Activated CD8-positive, alpha-beta memory T cell treated with anti-CD3 and anti-CD28 coated beads, Interleukin-2, amount 50 U/mL, for 48 hours (primary cell): ENCODE results near the gene LNP1.
A peak's percentile ranks its signal among the peaks of the same experiment; 100 is the strongest.

Experiments
- DNase-seq: peaks from one replicate; pipeline ENCODE4 v3.0.0-alpha.2; 2020

The LNP1 gene

DNA sequence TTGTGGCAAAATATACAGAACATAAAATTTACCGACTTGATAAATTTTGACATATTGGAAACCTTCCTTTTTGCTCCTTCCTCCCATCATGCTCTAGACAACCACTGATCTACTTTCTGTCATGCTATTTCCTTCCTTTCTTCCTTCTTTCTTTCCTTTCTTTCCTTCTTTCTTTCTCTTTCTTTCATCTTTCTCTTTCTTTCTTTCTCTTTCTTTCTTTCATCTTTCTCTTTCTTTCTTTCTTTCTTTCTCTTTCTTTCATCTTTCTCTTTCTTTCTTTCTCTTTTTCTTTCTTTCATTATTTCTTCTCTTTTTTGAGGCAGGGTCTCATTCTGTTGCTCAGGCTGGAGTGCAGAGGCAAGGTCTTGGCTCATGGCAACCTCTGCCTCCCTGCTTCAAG, 82.2 kb downstream of the LNP1 start:
- no peak for DNase-seq

- DNase-seq = no peak
These were observed 85.5 kb downstream of the LNP1 start for GRCh38 chr3:100486808-100487207.

- DNase-seq = no peak
These were observed 87.8 kb downstream of the LNP1 start for GRCh38 chr3:100489118-100489517.

DNA sequence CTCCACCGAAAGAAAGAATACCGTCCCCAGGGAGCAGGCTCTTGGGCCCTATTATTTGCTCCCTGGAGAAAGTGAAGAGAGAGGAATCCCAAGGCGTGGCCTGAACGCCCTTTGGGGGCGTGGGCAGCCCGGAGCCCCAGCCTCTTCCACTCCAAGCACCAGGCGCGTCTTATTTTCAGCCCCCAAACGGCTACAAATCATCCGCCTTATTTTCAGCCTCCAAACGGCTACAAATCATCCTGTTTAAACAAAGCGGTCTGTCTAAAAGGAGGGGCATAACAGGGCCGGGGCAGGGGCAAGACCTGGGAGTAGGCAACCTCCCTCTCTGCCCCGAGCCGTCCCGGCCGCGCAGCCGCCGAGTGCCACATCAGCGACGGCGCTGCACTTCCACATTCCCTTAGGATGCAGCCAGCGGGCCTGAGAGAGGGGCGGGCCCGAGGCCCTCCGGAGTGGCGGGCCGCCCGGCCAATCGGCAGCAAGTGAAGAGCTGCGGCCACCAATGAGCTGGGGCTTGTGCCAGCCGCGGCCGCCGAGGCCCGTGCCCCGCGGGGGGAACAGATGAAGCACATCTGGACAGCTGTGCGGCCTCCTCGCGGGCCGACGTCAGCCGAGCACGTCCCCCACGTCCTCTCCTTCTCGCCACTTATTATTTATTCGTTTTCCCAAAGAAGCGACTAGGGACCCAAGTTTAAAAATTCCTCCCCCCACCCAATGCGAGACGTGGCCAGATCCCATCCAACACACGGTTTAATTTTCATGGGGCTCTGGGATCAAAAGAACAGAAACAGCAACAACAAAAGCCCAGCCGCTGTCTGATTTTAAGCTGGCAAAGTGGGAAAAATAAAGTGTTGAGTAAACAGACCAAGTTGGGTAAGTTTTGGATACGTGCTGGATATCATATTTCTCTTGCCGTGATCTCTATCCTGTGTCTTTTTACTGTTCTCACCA, 91.0 kb downstream of the LNP1 start, which contains the start of gene TMEM45A:
TMEM45A (plus strand) TSS at position 561 of the 948 bp plus-strand sequence. CDS start 62,593 bp downstream, outside the sequence.
- DNase-seq = peak; percentile 92

- no peak for DNase-seq
These were observed 95.4 kb downstream of the LNP1 start for GRCh38 chr3:100496711-100497261.

GRCh38 chr3:100499651-100500050, 98.3 kb downstream of the LNP1 start:
- DNase-seq = no peak

DNA sequence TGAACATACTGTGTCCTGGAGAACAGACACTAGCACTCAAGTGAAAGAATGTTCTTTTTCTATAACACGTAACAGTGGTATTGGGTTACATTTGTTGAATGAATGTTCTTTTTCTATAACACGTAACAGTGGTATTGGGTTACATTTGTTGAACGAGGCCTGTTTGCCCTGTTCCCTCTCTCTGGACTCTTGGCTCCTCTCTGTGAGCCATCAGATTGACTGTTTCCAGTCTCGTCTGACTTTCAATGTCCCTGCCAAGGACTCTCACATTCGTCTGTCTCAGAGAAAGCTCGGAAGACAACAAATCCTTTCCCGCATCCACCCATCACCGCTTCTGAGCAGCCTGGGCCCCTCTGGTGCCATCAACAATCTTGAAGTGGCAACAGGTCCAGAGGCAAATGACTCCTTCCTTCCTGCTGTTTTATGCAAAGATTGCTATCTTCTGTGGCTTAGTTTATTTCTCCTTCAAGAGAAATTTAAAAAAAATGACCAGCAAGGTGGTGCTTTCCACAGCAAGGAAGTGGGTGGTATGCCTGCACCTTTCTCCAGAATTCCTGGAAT, 99.1 kb downstream of the LNP1 start:
- no peak for DNase-seq

DNA sequence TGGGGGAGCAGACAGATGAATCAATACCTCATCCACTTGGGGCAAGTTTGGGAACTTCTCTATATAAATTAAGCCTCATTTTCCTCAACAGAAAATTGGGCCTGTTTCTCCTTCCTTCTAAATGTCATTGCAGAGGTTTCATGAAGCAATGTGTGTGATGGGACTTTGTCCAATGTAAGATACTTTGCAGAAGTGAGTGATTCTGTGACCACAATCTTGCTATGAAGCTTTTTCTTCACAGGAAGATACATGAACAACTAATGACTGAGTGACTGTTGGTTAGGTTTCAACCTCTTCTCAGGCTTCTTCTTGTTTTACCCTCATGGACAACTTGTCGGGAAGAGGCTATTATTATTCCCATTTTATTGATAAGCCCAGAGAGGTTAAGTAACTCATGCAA, 102.1 kb downstream of the LNP1 start:
- no peak for DNase-seq
